Measurements from ENCODE around the gene POU1F1. TPM values are rescaled to one million over a fixed set of nuclear protein-coding genes. Genes with fewer than 3 reads are reported as not detected.

The POU1F1 gene
- polyA plus RNA-seq, 1 donor (not counting 4 experiments of a cell fraction or from before 2014, with no cell fraction given), result not detected

DNA sequence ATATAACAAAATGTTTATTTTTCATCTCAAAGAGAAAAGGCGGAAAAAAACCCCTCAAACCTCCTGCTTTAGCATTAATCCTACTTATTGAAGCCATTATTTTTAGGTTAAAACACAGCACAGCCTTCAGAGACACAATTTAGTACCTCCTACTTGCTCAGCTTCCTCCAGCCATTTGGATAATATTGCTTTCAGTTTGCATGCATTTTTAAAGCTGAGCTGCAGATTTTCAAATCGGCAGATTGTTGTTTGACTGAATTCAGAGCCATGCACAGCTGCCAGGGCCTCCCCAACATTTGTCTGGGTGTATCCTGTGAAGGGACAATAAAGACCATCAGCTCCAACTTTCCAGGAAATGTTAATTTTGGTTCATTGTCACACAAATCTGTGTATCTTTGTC lies 14.5 kb downstream of the POU1F1 start:
- TF ChIP-seq, protein P1, sequence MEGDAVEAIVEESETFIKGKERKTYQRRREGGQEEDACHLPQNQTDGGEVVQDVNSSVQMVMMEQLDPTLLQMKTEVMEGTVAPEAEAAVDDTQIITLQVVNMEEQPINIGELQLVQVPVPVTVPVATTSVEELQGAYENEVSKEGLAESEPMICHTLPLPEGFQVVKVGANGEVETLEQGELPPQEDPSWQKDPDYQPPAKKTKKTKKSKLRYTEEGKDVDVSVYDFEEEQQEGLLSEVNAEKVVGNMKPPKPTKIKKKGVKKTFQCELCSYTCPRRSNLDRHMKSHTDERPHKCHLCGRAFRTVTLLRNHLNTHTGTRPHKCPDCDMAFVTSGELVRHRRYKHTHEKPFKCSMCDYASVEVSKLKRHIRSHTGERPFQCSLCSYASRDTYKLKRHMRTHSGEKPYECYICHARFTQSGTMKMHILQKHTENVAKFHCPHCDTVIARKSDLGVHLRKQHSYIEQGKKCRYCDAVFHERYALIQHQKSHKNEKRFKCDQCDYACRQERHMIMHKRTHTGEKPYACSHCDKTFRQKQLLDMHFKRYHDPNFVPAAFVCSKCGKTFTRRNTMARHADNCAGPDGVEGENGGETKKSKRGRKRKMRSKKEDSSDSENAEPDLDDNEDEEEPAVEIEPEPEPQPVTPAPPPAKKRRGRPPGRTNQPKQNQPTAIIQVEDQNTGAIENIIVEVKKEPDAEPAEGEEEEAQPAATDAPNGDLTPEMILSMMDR (optimal IDR thresholded peaks at IDR 0.05 in 1 of 3, IDR thresholded peaks at IDR 0.05 in 1 of 3, conservative IDR thresholded peaks at IDR 0.05 in 1 of 3; ENCODE audit: extremely low read depth in 1 of 3, insufficient read depth in 2 of 3, low read length in 3 of 3), result no peak
- TF ChIP-seq EZH2 (IDR thresholded peaks at IDR 0.05; ENCODE audit: low read length), result no peak
- Histone ChIP-seq H3K9ac (ENCODE audit: control insufficient read depth, extremely low read depth, insufficient read depth, low read length) (no peak overlapping the region), H3K9me3 (ENCODE audit: control insufficient read depth, low read depth, low read length) (no peaks in the 10 kb centered on the region), H3K4me1 (ENCODE audit: control insufficient read depth, extremely low read depth, insufficient read depth, low read length) (no peaks in the 10 kb centered on the region), H2AFZ (ENCODE audit: control insufficient read depth, low read length) (no peak overlapping the region), H3K36me3 (ENCODE audit: control insufficient read depth in 2 of 2, extremely low read depth in 1 of 2, insufficient read depth in 2 of 2, low read length in 2 of 2) (no peaks in the 10 kb centered on the region), H3K79me2 (ENCODE audit: control insufficient read depth, insufficient read depth, low read length) (no peaks in the 10 kb centered on the region), H3K27ac (ENCODE audit: control insufficient read depth, insufficient read depth, low read length) (no peak overlapping the region), H3K4me2 (ENCODE audit: control insufficient read depth, extremely low read depth, insufficient read depth, low read depth, low read length) (no peak overlapping the region), H3K9me1 (ENCODE audit: control insufficient read depth, extremely low read depth, insufficient read depth, low read length) (no peaks in the 10 kb centered on the region), H4K20me1 (ENCODE audit: control insufficient read depth, extremely low read depth, insufficient read depth, low read length) (no peaks in the 10 kb centered on the region), H3K4me3 (ENCODE audit: control insufficient read depth in 2 of 3, extremely low read depth in 1 of 3, insufficient read depth in 2 of 3, low read depth in 1 of 3, low read length in 3 of 3) (no peak overlapping the region), H3K27me3 (ENCODE audit: control insufficient read depth, extremely low read depth, insufficient read depth, low read length) (no peaks in the 10 kb centered on the region)
- DNase-seq (ENCODE audit: low read depth, low spot score), result no peak
- dilution Hi-C loops (cut with MboI; ENCODE audit: extremely low pct_ligation_motif_present, low sequenced_read_pairs), result no loop called here
- FAIRE-seq, result no peak

DNA sequence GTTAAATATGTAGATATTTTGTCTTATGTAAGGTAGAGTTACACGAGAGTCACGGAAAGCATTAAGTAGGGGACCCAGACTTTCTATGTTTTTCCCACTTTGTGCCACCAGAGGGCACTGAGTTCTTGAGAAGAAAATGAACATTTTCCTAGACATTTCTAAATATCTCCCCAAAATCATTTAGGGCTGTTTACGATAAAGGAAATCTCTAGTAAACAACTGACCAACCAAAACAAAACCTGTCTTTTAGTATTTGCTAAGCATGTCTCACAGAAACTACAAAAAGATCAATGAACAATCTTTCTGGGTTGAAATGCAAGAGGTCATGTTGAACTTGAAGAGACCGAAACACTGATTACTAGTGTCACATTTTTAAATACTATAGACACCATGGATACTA lies 16.1 kb downstream of the POU1F1 start:
- Histone ChIP-seq H3K4me1 (ENCODE audit: control insufficient read depth, extremely low read depth, insufficient read depth, low read length) (peaks cover 6% of the 10 kb centered on the region), H4K20me1 (ENCODE audit: control insufficient read depth, extremely low read depth, insufficient read depth, low read length) (no peaks in the 10 kb centered on the region), H3K4me2 (ENCODE audit: control insufficient read depth, extremely low read depth, insufficient read depth, low read depth, low read length) (no peak overlapping the region), H3K79me2 (ENCODE audit: control insufficient read depth, insufficient read depth, low read length) (no peaks in the 10 kb centered on the region), H3K36me3 (ENCODE audit: control insufficient read depth in 2 of 2, extremely low read depth in 1 of 2, insufficient read depth in 2 of 2, low read length in 2 of 2) (no peaks in the 10 kb centered on the region), H3K4me3 (ENCODE audit: control insufficient read depth in 2 of 3, extremely low read depth in 1 of 3, insufficient read depth in 2 of 3, low read depth in 1 of 3, low read length in 3 of 3) (no peak overlapping the region), H3K27me3 (ENCODE audit: control insufficient read depth, extremely low read depth, insufficient read depth, low read length) (no peaks in the 10 kb centered on the region), H2AFZ (ENCODE audit: control insufficient read depth, low read length) (no peak overlapping the region), H3K9me3 (ENCODE audit: control insufficient read depth, low read depth, low read length) (no peaks in the 10 kb centered on the region), H3K27ac (ENCODE audit: control insufficient read depth, insufficient read depth, low read length) (no peak overlapping the region), H3K9me1 (ENCODE audit: control insufficient read depth, extremely low read depth, insufficient read depth, low read length) (no peaks in the 10 kb centered on the region), H3K9ac (ENCODE audit: control insufficient read depth, extremely low read depth, insufficient read depth, low read length) (no peak overlapping the region)
- no peak for TF ChIP-seq EZH2 (IDR thresholded peaks at IDR 0.05; ENCODE audit: low read length)
- TF ChIP-seq, protein P1 (optimal IDR thresholded peaks at IDR 0.05 in 1 of 3, IDR thresholded peaks at IDR 0.05 in 1 of 3, conservative IDR thresholded peaks at IDR 0.05 in 1 of 3; ENCODE audit: extremely low read depth in 1 of 3, insufficient read depth in 2 of 3, low read length in 3 of 3), result peak; percentile 32 to 57 (median 48)
- dilution Hi-C loops (cut with MboI; ENCODE audit: extremely low pct_ligation_motif_present, low sequenced_read_pairs), result no loop called here
- no peak for DNase-seq (ENCODE audit: low read depth, low spot score)
- peak; percentile 67 for FAIRE-seq

All from keratinocyte (primary cell).